MM.1S (cell line): ENCODE measurements around the gene HYCC2.

ENCODE experiments used
- CTCF ChIP-seq: fragments of 300-600 bp; sonication (generic); IDR thresholded peaks from 2 replicates; pipeline ENCODE4 v1.5.1; 2016; ENCODE audit warnings: antibody characterized with exemption, low read length, mixed read lengths
- EZH2phosphoT487 ChIP-seq: fragments of 300-600 bp; sonication (generic); IDR thresholded peaks from 2 replicates; pipeline ENCODE4 v1.6.1; 2018; ENCODE audit warnings: antibody characterized with exemption, low read length

- TF ChIP-seq CTCF (no peak), EZH2phosphoT487 (no peak)
Observed at GRCh38 chr2:201021914-201022313, 49.6 kb downstream of the HYCC2 start.
